Endometrial microvascular endothelial cells (primary cell): Measurements from ENCODE around the gene NFE2L2. TPM values are rescaled to one million over a fixed set of nuclear protein-coding genes. Genes with fewer than 3 reads are reported as not detected.
"Not testable (repeated sequence)": the region's sequence is repeated elsewhere in the genome, so short reads cannot be mapped to it uniquely, and the experiment has no call there.

ENCODE experiments used
- in situ Hi-C: cut with HindIII; loops from 2 replicates; pipeline ENCODE4 v1.10.0; 2017; ENCODE audit warnings: low sequenced_read_pairs, low pct_unique_long_range_greater_than_20kb; ENCODE audit errors: inconsistent ontology term
- total RNA-seq: library from RNA; depleted of rRNA; stranded (reverse); fragments of >200 nt; gene quantifications from one replicate; pipeline ENCODE4 v1.2.3, GENCODE V29; 2015; ENCODE audit errors: inconsistent ontology term

NFE2L2 gene
- 48.9 TPM for total RNA-seq

DNA sequence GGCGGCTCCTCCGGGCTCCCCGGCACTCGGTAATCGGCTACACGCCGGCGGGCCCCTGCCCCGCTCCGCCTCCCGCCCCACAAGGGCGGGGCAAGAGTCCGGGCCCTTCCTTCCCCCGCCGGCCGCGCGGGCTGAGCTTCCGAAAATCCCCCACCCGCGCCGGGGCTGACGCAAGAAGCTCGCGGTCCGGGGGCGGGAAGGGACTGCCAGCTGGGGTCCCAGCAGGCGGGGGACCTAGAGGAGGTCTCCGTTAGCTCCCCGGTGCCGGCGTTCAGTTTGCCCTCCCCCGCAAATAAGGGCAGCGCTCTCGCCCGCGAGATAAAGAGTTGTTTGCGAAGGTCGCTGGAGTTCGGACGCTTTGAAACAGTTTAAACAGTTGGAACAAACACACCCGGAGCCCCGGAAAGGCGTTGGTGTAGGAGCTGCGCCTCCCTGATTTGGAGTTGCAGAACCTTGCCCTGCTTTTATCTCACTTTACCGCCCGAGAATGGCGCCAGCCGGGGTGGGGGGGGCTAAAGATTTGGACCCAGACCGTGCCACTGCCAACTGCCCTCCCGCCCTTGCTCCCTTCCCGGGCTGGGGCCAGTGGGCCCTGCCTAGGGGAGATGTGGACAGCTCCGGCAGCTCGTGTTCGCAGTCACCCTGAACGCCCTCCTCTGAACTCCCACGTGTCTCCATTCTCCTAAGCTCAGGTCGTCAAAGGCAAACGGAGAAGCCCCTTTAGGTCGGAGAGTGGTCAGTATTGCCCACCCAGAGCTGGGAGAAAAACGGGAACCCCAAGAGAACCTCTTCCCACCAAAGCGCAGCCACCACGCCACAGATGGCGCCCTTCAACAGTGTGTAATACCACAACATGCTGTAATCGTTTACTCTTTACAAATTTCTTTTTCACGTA, at the start of gene NFE2L2:
Gene NFE2L2 (minus strand): TSS at position 35 of the 895 bp plus-strand sequence. CDS start 151 bp downstream, outside the sequence.
- in situ Hi-C loops: loop anchor here (10.0 kb wide), 1 partner anchor 100 kb away; no protein-coding TSS in a partner anchor

DNA sequence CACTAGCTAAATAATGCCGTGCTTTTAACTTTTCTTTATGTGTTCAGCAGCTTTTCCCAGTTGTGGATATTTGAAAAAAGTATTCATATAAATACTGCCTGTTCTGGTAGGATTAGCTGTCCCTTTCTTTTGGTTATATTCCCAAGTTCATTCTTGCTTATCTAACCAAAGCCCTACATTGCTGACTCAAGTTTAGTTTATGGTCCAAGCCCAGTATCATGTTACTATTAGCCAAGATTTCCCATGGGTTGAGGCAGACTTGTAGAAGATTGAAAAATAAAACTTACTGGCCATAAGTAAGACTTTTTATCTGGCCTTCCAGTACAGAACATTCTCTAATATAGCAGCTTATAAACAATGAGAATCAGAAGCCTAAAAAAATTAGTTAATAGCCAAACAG, 49.7 kb upstream of the NFE2L2 start:
- in situ Hi-C loops: no loop called here

DNA sequence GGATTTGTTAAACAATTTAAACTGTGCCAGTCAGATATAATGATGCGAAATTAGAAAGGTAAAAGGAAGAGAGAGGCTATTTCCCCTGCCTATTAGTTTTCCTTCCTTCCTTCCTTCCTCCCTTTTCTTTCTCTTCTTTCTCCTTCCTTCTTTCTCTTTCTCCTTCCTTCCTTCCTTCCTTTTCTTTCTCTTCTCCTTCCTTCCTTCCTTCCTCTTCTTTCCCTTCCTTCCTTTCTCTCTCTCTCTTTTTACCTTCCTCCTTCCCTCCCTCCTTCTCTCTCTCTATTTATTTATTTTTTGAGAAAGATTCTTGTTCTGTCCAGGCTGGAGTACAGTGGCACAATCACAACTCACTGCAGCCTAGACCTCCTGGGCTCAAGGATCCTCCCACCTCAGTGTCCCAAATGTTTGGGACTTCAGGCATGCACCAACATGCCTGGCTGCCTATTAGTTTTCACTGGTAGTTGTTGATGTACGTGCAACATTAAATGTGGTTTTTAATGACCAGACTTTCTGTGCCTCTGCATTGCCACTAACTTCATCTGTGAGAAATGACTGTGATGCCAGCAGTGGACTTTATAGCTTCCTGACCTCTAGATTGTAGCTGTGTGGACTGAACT, 48.7 kb upstream of the NFE2L2 start:
- in situ Hi-C loops: no loop called here

DNA sequence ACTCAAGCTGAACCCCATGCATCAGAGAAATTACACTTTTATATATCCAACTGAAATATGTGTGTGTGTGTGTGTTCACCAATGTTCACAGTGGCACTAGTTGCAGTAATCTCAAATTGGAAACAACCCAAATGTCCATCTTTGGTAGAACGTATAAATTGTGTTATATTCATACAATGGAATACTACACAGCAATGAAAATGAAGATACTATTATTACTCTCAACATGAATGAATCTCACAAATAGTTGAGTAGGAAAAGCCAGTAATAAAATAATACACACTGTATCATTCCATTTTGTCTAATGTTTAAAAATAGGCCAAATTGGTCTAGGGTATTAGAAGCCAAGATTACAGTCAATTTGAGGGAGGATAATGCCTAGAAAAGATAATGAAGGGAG, 48.0 kb upstream of the NFE2L2 start:
- in situ Hi-C loops: no loop called here

DNA sequence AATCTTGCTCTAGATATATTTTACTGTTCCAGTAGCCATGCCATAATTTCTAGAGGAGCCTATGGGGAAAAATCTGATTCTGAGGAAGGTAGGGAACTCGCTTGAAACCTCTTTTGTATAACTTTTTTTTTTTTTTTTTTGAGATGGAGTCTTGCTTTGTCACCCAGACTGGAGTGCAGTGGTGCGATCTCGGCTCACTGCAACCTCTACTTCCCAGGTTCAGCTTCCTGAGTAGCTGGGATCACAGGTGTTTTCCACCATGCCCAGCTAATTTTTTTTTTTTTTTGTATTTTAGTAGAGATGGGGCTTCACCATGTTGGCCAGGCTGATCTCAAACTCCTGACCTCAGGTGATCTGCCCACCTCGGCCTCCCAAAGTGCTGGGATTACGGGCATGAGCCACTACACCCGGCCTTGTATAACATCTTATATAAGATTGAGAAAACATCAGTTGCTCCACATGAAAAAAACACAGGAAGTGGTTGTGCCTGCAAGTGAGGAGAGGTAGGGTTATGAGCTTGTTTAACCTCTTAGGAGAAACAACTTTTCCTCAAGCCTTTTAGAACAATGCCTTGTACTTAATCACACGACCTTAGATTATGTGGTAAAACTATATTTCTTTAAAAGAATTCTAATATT, 45.3 kb upstream of the NFE2L2 start:
- in situ Hi-C loops: not testable (repeated sequence)

DNA sequence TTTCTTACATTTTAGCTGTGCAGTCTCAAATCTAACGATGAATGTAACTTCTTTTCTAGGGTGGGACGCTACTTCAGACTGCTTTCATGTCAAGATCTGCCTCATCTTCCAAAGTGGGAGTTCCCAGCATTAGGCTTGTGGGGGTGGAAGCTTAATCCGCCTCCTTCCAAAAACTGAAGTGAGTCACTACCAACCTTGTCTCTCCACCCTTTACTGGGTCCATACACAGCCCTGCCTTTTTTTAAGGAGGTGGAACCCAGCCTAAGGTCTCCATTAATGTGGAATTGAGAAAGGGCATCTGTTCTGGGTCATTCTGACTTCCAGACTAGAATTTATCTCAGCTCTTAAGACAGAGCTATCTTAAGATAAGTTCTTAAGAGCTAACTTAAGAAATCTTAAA, 42.0 kb upstream of the NFE2L2 start:
- in situ Hi-C loops: no loop called here

DNA sequence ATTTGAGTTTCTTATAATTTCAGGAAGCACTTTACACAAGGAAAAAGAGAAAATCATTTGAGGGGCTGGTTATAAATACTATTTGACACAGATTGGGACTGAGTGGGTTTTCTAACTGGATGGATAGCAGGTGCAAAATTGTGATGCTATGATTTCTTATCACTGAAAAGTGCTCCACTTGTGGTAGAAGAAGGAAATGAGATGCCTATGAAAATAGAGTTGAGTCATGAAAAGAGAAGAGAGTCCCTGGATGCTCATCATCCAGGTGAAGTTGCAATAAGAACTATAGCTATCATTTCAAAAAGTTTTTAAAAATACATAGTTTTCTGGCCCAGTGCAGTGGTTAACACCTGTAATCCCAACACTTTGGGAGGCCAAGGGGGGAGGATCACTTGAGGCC, 39.4 kb upstream of the NFE2L2 start:
- in situ Hi-C loops: no loop called here

DNA sequence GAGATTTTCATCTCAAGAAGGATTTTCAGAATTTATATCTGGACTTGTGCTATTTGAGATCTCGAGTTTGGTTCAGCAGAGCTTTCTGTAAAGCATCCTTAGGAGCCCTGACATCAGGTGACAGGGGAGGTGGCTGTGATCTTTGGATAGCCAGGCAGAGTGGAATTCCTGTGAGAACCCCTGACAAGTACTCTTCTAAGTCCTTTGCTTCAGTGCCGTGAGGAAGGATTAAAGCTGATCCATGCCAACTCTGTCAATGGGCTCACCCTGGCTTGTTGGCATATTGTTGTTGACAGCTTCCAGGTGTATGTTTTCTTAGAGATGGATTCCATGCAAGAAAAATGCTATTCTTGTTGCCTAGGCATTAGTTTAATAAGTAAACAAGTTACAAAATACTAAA, 38.0 kb upstream of the NFE2L2 start:
- in situ Hi-C loops: no loop called here

DNA sequence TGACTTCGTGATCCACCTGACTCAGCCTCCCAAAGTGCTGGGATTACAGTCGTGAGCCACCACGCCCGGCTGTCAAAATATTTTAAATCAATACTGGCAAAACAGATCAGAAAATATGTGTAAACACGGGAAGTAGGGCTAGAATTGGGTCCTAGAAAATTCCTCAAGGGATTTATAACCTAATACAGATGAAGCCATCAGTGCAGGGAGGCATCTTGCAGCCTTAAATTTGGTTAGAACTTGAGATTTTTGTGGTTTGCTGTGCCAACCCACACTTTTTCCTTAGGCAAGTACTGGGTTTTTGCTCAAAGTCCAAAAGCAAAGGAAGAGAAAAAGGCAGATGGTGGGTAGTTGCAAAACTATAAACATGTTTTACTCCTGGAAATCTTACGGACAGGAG, 33.7 kb upstream of the NFE2L2 start:
- in situ Hi-C loops: no loop called here

DNA sequence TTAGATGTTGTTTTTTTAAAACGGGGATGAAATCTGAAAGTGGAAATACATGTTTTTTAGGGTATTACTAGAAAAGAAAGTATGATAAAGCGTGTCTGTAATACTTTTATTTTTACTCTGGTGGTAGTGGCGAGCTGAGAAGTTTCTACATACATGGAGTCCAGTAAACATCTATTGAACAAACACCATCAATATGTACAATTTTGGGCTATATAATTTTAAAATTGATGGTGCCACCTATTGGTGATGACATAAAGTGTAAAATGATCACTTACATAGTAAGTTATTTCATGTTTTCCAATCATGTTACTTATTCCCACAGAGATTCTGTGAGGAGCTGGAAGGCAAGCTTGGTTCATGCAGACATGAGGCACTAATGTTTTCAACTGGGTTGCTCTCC, 31.5 kb upstream of the NFE2L2 start:
- in situ Hi-C loops: no loop called here

DNA sequence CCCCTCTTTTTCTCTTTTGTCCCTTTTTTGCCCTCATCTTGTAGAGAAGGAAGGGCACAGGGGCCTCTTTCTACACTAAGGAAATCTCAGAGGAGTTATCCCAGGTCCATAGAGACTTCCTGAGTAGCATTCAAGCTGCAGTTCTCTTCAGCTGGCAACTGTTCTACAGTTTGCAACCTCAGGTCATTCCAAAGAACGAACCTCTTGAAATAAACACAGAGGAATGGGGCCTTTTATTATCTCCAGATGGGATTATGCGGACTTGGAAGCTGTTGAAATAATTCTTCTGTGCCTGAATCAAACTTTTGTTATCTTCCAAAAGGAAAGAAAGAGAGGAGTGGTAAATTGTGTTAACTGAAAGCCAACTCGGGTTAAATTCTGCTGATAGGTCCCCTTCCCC, 31.0 kb upstream of the NFE2L2 start:
- in situ Hi-C loops: no loop called here

DNA sequence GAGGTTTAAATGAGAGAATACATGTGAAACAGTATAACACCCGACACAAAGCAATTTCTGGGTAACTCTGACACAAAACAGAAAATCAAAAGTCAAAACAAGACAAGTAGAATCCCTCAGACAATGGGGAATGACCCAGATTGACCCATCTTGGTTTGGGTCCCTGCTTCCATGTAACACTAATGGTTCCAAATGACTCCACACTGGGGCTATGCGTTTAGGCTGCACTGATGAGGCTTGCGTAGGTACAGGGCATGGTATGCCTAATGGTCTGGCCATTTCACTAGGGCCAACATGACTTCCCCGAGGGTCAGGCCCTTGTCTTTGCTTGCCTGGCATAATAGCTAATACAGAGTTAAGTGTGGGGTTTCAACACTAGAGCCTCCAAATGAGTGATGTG, 27.2 kb upstream of the NFE2L2 start:
- in situ Hi-C loops: no loop called here

DNA sequence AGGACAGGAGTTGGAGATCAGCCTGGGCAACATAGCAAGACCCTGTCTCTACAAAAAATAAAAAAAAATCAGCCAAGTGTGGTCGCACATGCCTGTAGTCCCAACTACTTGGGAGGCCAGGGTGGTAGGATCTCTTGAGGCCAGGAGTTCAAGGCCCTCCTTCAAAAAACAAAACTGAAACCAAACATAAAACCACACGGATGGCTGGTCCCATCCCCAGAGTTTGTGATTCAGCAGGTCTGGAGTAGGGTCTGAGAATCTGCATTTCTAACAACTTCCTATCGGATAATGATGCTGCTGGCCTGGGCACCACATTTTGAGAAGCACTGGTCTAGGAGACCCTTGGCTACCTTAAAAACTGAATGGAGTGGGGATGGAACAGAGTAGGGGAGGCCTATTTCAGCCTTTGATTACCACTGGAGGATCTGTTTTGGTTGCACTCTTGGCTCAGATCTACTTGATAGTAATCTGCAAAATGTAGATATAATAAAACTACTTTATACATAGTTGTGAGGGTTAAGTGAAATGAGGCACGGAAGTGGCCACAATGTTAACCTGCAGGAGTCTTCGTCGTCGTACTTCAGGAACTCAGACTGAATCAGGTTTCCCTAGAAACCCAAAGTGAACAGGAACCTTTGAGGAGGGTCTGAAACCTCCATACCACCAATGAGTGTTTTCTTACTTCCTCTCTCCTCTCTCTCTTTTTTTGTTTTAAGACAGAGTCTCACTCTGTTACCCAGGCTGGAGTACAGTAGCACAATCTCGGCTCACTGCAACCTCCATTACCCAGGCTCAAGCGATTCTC, 25.5 kb upstream of the NFE2L2 start:
- in situ Hi-C loops: no loop called here

DNA sequence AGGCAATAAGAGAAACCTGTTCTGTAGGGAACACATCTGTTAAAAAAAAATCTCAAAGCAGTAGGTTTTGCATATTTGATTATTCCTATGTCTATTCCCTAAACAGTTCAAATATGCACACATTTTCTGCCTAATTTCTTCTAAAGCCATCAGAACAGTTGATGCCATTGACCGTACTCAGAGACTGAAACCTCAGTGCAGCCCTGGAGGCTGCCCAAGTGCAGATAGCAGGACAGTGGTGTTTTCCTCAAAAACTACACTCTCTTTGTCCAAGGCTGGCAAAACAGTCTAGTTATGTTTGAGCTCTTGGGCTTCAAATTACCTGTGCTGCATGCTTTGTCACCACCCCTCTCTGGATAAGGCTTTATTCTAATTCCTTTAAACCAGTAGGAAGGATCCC, 23.3 kb upstream of the NFE2L2 start:
- in situ Hi-C loops: no loop called here

DNA sequence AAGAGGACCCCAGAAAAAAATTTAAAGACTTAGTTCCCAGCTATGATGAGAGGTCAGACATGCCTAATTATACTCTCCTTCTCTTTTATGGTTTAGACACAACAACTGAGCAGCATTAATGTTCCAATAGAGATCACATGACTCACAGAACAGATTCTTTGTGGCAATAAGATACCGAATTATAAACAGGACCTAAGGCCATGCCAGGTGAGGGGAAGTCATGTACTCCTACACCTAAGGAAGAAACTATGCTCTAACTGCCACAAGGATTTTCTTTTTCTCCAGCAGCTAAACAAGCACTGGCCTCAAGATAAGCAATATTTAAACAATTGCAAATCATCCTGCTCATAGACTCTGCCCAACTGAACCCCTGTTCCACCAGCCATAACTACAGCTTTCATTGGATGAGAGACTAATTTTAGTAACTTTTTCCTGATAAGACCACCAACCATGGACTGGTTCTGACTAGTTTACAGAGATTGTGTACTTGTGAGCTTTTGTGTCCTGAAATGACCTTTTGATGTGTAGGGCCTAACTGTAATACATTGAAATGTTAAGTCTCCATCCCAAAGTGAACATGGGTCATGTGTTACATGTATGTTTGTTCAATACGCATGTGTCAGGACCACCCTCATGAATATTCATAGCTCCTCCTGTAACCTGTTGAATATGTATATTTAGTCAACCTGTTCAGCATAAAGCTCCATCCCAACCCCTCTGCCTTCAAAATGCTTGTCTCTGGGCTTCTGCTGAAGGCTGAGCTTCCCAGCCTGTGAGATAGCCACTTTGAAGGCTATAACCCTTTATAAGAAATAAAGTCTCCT, 21.6 kb upstream of the NFE2L2 start:
- in situ Hi-C loops: no loop called here

DNA sequence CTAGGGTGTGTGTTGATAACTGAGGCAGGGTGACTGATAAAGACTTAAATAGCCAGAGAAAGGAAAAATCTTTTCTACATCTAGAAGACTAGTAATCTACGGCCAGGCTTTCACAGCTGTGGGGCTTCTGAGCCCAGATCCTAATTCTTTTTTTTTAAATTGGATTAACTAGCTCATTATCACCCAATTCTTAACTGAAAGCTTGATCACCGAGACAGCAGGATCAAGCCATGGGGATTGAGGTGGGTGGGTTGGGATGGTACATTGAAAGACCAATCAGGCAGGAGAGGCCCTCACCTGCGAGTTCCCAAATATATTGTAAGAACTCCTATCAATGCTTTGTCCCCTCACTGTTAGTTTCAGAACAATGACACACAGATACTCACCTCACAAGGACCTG, 20.0 kb upstream of the NFE2L2 start:
- in situ Hi-C loops: no loop called here

DNA sequence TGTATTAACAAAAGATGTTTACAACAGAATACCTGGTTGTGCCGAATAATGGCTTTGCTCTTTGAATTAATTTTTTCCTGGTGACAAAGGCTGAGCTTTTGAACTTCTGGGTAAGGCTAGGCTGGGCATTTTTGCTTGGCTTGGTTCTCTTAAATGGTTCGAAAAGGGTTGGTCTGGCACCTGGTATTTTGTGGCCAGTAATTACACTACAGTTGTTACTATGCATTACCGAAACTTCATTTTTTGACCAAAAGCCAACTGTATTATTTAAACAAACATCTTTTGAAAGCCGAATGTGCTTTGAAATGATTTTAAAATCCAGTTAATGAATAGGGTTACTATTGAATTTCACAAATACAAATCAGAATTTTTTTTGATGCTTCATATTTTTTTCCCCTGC, 19.4 kb upstream of the NFE2L2 start:
- in situ Hi-C loops: no loop called here

DNA sequence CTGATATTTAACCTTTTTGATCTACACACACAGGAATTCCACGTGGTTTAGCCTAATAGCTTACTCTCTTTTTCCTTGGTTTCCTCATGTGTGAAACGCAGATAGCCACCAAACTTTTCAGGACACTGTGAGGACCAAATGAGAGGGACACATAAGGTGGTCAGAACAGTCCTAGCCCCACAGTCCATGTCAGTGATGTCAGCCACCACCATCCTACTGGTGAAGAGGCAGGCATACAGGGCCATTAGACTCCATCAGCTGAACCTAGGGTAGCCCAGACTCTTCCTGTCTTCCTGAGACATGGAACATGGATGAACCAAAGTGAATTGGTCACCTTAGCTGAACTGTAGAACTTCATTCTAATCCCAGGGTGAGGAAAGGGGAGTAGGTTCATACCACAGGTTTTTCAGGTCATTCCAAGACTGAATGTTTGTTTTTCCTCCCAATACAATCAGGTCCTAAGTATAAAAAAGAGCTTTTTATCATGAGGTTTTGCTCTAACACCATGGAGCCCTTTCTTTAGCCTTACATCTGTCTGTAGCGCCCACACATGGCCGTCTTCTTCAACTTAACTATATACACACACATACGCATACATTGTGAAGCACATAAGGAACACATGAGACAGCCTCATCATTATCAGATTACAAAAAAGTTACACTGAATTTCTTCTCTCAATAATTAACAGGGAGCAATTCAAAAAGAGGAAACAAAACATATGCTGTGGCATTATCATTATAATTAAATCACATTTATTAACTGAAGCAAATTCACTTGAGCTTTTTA, 18.5 kb upstream of the NFE2L2 start:
- in situ Hi-C loops: no loop called here
